Prostate gland (tissue), 2 donors: ENCODE data around the gene MALRD1.

Experiments used
- POLR2A ChIP-seq: fragments of 450-650 bp; IDR thresholded peaks from one replicate; pipeline ENCODE4 v1.6.1; 2016; ENCODE audit warnings: antibody characterized with exemption, mild to moderate bottlenecking
- POLR2AphosphoS5 ChIP-seq: sonication (generic); formaldehyde crosslinking; IDR thresholded peaks from one replicate; pipeline ENCODE4 v1.6.1; 2017; ENCODE audit warnings: antibody characterized with exemption
- TF ChIP-seq, protein P1 (sequence below), 4 experiments: fragments of 200-600 bp in 2 of 4; fragments of 450-650 bp in 2 of 4; sonication (generic) in 2 of 4; IDR thresholded peaks; 1 replicate in 3 of 4; 2 replicates in 1 of 4; pipeline ENCODE4 v1.5.1; 2016 to 2019; ENCODE audit warnings: antibody characterized with exemption in 4 of 4, mild to moderate bottlenecking in 2 of 4, moderate library complexity in 2 of 4

GRCh38 chr10:19728964-19729363 is 680.4 kb downstream of the MALRD1 start:
- TF ChIP-seq POLR2AphosphoS5 (no peak), POLR2A (no peak)
- TF ChIP-seq, protein P1, sequence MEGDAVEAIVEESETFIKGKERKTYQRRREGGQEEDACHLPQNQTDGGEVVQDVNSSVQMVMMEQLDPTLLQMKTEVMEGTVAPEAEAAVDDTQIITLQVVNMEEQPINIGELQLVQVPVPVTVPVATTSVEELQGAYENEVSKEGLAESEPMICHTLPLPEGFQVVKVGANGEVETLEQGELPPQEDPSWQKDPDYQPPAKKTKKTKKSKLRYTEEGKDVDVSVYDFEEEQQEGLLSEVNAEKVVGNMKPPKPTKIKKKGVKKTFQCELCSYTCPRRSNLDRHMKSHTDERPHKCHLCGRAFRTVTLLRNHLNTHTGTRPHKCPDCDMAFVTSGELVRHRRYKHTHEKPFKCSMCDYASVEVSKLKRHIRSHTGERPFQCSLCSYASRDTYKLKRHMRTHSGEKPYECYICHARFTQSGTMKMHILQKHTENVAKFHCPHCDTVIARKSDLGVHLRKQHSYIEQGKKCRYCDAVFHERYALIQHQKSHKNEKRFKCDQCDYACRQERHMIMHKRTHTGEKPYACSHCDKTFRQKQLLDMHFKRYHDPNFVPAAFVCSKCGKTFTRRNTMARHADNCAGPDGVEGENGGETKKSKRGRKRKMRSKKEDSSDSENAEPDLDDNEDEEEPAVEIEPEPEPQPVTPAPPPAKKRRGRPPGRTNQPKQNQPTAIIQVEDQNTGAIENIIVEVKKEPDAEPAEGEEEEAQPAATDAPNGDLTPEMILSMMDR (IDR thresholded peaks at IDR 0.05) = no peak
